ENCODE data around the gene EPHB1. TPM values are rescaled to one million over a fixed set of nuclear protein-coding genes. Genes with fewer than 3 reads are reported as not detected.

EPHB1 gene
- total RNA-seq, 1 experiment from 2014 or later = 7.0 TPM

- H3K4me3 Mint-ChIP-seq = no peak overlapping the region
- peaks cover 82% of the 10 kb centered on the region for H3K27me3 Mint-ChIP-seq (ENCODE audit: low read depth)
- H3K9me3 Mint-ChIP-seq = no peaks in the 10 kb centered on the region
- H3K4me1 Mint-ChIP-seq = peaks cover 21% of the 10 kb centered on the region
- DNase-seq (ENCODE audit: low spot score) (no peak), ATAC-seq (no peak)
- CTCF ChIA-PET = interaction anchor here (1.0 to 1.5 kb wide), 2 partner anchors 101 to 141 kb away, joined by 4 to 8 read pairs; partner anchors contain the start of gene EPHB1
- POLR2A ChIA-PET = interaction anchor here (0.6 kb wide), 1 partner anchor 286 kb away, joined by 3 read pairs; no protein-coding TSS in a partner anchor
- H3K36me3 Mint-ChIP-seq = no peaks in the 10 kb centered on the region
- TF ChIP-seq IRF2 (CRISPR knock-in tag; IDR thresholded peaks at IDR 0.05; ENCODE audit: borderline replicate concordance, low read depth) = no peak
- TF ChIP-seq MXD4 (CRISPR knock-in tag; IDR thresholded peaks at IDR 0.05; ENCODE audit: borderline replicate concordance) = no peak
- TF ChIP-seq, protein P1, sequence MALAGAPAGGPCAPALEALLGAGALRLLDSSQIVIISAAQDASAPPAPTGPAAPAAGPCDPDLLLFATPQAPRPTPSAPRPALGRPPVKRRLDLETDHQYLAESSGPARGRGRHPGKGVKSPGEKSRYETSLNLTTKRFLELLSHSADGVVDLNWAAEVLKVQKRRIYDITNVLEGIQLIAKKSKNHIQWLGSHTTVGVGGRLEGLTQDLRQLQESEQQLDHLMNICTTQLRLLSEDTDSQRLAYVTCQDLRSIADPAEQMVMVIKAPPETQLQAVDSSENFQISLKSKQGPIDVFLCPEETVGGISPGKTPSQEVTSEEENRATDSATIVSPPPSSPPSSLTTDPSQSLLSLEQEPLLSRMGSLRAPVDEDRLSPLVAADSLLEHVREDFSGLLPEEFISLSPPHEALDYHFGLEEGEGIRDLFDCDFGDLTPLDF (CRISPR knock-in tag; IDR thresholded peaks at IDR 0.05) = no peak
- no peak for TF ChIP-seq CREM (CRISPR knock-in tag; IDR thresholded peaks at IDR 0.05)
- no peak for TF ChIP-seq SMAD4 (CRISPR knock-in tag; IDR thresholded peaks at IDR 0.05)
- TF ChIP-seq, protein P2, sequence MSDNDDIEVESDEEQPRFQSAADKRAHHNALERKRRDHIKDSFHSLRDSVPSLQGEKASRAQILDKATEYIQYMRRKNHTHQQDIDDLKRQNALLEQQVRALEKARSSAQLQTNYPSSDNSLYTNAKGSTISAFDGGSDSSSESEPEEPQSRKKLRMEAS (CRISPR knock-in tag; IDR thresholded peaks at IDR 0.05) = no peak
- TF ChIP-seq, protein P3, sequence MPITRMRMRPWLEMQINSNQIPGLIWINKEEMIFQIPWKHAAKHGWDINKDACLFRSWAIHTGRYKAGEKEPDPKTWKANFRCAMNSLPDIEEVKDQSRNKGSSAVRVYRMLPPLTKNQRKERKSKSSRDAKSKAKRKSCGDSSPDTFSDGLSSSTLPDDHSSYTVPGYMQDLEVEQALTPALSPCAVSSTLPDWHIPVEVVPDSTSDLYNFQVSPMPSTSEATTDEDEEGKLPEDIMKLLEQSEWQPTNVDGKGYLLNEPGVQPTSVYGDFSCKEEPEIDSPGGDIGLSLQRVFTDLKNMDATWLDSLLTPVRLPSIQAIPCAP (CRISPR knock-in tag; IDR thresholded peaks at IDR 0.05) = no peak
- no peak for TF ChIP-seq SOX15 (CRISPR knock-in tag; IDR thresholded peaks at IDR 0.05)
- TF ChIP-seq, protein P4, sequence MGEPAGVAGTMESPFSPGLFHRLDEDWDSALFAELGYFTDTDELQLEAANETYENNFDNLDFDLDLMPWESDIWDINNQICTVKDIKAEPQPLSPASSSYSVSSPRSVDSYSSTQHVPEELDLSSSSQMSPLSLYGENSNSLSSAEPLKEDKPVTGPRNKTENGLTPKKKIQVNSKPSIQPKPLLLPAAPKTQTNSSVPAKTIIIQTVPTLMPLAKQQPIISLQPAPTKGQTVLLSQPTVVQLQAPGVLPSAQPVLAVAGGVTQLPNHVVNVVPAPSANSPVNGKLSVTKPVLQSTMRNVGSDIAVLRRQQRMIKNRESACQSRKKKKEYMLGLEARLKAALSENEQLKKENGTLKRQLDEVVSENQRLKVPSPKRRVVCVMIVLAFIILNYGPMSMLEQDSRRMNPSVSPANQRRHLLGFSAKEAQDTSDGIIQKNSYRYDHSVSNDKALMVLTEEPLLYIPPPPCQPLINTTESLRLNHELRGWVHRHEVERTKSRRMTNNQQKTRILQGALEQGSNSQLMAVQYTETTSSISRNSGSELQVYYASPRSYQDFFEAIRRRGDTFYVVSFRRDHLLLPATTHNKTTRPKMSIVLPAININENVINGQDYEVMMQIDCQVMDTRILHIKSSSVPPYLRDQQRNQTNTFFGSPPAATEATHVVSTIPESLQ (CRISPR knock-in tag; IDR thresholded peaks at IDR 0.05) = no peak
- no peak for TF ChIP-seq EMX1 (CRISPR knock-in tag; IDR thresholded peaks at IDR 0.05)
- TF ChIP-seq ZNF416 (CRISPR knock-in tag; IDR thresholded peaks at IDR 0.05) = no peak
- TF ChIP-seq, protein P5, sequence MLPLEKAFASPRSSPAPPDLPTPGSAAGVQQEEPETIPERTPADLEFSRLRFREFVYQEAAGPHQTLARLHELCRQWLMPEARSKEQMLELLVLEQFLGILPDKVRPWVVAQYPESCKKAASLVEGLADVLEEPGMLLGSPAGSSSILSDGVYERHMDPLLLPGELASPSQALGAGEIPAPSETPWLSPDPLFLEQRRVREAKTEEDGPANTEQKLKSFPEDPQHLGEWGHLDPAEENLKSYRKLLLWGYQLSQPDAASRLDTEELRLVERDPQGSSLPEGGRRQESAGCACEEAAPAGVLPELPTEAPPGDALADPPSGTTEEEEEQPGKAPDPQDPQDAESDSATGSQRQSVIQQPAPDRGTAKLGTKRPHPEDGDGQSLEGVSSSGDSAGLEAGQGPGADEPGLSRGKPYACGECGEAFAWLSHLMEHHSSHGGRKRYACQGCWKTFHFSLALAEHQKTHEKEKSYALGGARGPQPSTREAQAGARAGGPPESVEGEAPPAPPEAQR (CRISPR knock-in tag; IDR thresholded peaks at IDR 0.05) = no peak
- no peak for TF ChIP-seq SMAD3 (CRISPR knock-in tag; IDR thresholded peaks at IDR 0.05; ENCODE audit: borderline replicate concordance)
- no peak for TF ChIP-seq E2F5 (CRISPR knock-in tag; IDR thresholded peaks at IDR 0.05)
- TF ChIP-seq TCF7 (CRISPR knock-in tag; IDR thresholded peaks at IDR 0.05; ENCODE audit: low read depth) = no peak
- no peak overlapping the region for H3K27ac Mint-ChIP-seq
These were observed 101.1 kb downstream of the EPHB1 start for GRCh38 chr3:134896141-134896540.

DNA sequence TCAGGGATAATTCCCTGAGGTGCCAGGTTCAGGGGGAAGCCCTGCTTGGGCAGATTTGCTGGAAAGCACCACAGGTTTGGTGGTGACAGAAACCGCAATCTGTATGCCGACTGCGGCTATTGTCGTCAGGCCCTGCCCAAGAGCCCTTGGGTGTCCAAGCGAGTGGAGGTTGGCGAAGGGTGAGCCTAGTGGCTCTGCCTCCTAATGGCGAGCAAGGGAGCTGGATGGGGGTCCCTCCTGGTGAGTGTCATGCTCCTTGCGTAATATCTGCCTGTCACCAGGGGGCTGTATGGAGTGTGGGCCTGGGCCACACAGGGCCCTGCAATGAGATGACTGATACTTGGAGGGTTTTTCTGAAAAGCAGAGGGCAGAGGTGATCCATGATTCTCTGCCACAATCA is 101.6 kb downstream of the EPHB1 start:
- POLR2A ChIA-PET = no interaction called here
- no peak overlapping the region for H3K27ac Mint-ChIP-seq
- CTCF ChIA-PET = interaction anchor here (1.5 kb wide), 1 partner anchor 101 kb away, joined by 8 read pairs; the partner anchor contains the start of gene EPHB1
- no peaks in the 10 kb centered on the region for H3K36me3 Mint-ChIP-seq
- no peaks in the 10 kb centered on the region for H3K9me3 Mint-ChIP-seq
- no peak for ATAC-seq
- peaks cover 77% of the 10 kb centered on the region for H3K27me3 Mint-ChIP-seq (ENCODE audit: low read depth)
- no peak for DNase-seq (ENCODE audit: low spot score)
- no peak overlapping the region for H3K4me3 Mint-ChIP-seq
- peaks cover 25% of the 10 kb centered on the region for H3K4me1 Mint-ChIP-seq
- TF ChIP-seq GRHL2 (CRISPR knock-in tag; IDR thresholded peaks at IDR 0.05; ENCODE audit: insufficient replicate concordance, severe bottlenecking) = no peak
- no peak for TF ChIP-seq IRF2 (CRISPR knock-in tag; IDR thresholded peaks at IDR 0.05; ENCODE audit: borderline replicate concordance, low read depth)
- TF ChIP-seq ZNF671 (CRISPR knock-in tag; IDR thresholded peaks at IDR 0.05) = no peak
- TF ChIP-seq GABPB1 (CRISPR knock-in tag; IDR thresholded peaks at IDR 0.05) = no peak
- TF ChIP-seq GTF2I (CRISPR knock-in tag; conservative IDR thresholded peaks at IDR 0.05) = no peak
- no peak for TF ChIP-seq NFATC4 (CRISPR knock-in tag; IDR thresholded peaks at IDR 0.05)
- TF ChIP-seq CREM (CRISPR knock-in tag; IDR thresholded peaks at IDR 0.05) = no peak
- TF ChIP-seq CREB1 (CRISPR knock-in tag; IDR thresholded peaks at IDR 0.05) = no peak
- TF ChIP-seq, protein P6, sequence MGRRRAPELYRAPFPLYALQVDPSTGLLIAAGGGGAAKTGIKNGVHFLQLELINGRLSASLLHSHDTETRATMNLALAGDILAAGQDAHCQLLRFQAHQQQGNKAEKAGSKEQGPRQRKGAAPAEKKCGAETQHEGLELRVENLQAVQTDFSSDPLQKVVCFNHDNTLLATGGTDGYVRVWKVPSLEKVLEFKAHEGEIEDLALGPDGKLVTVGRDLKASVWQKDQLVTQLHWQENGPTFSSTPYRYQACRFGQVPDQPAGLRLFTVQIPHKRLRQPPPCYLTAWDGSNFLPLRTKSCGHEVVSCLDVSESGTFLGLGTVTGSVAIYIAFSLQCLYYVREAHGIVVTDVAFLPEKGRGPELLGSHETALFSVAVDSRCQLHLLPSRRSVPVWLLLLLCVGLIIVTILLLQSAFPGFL (CRISPR knock-in tag; IDR thresholded peaks at IDR 0.05; ENCODE audit: borderline replicate concordance) = no peak
- no peak for TF ChIP-seq SP1 (CRISPR knock-in tag; conservative IDR thresholded peaks at IDR 0.05)
- TF ChIP-seq, protein P7, sequence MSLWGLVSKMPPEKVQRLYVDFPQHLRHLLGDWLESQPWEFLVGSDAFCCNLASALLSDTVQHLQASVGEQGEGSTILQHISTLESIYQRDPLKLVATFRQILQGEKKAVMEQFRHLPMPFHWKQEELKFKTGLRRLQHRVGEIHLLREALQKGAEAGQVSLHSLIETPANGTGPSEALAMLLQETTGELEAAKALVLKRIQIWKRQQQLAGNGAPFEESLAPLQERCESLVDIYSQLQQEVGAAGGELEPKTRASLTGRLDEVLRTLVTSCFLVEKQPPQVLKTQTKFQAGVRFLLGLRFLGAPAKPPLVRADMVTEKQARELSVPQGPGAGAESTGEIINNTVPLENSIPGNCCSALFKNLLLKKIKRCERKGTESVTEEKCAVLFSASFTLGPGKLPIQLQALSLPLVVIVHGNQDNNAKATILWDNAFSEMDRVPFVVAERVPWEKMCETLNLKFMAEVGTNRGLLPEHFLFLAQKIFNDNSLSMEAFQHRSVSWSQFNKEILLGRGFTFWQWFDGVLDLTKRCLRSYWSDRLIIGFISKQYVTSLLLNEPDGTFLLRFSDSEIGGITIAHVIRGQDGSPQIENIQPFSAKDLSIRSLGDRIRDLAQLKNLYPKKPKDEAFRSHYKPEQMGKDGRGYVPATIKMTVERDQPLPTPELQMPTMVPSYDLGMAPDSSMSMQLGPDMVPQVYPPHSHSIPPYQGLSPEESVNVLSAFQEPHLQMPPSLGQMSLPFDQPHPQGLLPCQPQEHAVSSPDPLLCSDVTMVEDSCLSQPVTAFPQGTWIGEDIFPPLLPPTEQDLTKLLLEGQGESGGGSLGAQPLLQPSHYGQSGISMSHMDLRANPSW (CRISPR knock-in tag; conservative IDR thresholded peaks at IDR 0.05; ENCODE audit: low read depth) = no peak
- no peak for TF ChIP-seq ZNF396 (CRISPR knock-in tag; IDR thresholded peaks at IDR 0.05; ENCODE audit: borderline replicate concordance)
